Left renal cortex interstitium (tissue), 4 donors: Measurements from ENCODE around the gene CEP350. TPM values are rescaled to one million over a fixed set of nuclear protein-coding genes. Genes with fewer than 3 reads are reported as not detected.
"Not testable (repeated sequence)": the region's sequence is repeated elsewhere in the genome, so short reads cannot be mapped to it uniquely, and the experiment has no call there.

Experiments used
- DNase-seq, 4 donors: peaks; one replicate each; pipeline ENCODE4 v3.0.0-alpha.2; 2013; ENCODE audit warnings: low read depth in 4 of 4, low spot score in 2 of 4, missing footprints in 1 of 4
- polyA plus RNA-seq, 4 donors: library from polyadenylated mRNA; unstranded; fragments of 120-200 nt; gene quantifications; one replicate each; pipeline ENCODE4 v1.2.1, GENCODE V29; 2013; ENCODE audit not compliant: insufficient read length in 4 of 4

The CEP350 gene
- polyA plus RNA-seq, 4 donors, result 23.9 to 31.5 (median 28.2) TPM

DNA sequence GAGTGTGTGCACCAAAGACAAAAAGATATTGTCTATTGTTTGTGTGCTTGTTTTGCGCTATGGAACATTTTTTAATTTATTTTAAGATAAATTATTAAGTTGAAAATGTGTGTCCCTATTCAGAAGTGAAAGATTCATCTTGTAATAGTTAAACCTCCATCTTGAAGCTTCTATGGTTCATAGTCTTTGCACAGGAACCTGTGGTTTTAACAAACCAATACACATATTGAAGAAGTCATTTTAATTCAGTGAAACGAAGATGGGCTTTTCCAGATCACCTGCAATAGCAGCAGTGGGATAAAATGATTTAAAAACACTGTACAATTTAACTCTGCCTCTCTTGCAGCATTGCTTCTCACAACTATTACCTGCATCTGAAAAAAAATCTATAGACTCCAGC lies 157.5 kb downstream of the CEP350 start:
- no peak for DNase-seq

- DNase-seq, result peak in 2 of 4 donors; percentile 23 to 27
These were observed 158.5 kb downstream of the CEP350 start for GRCh38 chr1:180112984-180113647.

- DNase-seq, result no peak
These were observed 159.9 kb downstream of the CEP350 start for GRCh38 chr1:180114396-180114945.

GRCh38 chr1:180116964-180117763 lies 162.6 kb downstream of the CEP350 start:
- no peak for DNase-seq

DNA sequence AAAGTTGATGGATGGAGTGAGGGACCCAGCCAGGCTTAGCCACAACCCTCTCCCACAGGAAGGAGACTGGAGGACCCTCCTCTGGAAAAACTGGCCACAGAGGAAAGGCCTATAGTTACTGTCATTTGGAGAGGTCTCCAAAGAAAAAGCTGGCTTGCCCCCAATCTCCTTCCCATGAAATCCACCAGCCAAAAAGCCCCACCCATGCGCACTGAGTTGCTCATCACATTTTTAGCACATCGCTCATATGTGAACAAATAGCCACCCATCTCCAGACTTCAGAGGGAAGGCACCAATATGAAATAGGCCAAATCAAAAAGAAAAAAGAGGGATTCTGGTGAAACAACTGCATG lies 163.1 kb downstream of the CEP350 start:
- DNase-seq, result no peak

DNA sequence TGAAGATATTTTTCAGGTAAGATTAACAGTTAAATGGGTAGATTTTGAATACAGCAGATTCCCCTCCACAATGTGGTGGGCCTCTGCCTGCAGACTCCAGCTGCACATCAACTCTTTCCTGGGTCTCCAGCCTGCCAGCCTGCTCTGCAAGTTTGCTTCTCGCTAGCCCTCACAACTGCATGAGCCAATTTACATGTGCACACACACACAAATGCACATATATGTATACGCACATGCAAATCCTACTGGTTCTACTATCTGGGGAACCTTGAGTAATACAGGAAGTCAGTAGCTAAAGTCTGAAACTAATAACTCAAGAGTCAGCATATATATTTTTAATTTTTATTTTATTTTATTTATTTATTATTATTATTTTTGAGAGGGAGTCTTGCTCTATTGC lies 165.2 kb downstream of the CEP350 start:
- DNase-seq, result no peak

DNA sequence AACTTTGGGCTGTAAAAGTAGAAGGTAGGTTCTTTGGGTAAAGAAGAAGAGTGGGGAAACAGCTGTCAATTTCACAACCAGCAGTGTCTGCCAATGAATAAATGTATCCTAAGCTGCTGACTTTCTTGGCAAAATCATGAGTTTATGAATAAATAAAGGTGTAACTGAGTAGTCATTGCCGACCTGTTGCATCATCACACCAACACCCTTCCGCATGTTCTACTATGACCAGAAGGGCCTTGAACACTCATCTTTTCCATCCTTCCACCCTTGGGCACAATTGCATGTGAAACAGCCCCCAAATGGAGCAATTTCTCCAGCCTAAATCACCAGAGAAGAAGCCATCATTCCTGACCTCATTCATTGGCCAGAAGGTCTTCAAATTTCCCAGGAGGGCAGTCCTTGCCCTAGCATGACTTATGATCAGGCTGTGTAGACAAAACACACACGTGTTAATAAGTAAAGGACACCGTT lies 168.9 kb downstream of the CEP350 start:
- DNase-seq, result no peak

GRCh38 chr1:180130651-180131050 lies 176.0 kb downstream of the CEP350 start:
- no peak for DNase-seq

DNA sequence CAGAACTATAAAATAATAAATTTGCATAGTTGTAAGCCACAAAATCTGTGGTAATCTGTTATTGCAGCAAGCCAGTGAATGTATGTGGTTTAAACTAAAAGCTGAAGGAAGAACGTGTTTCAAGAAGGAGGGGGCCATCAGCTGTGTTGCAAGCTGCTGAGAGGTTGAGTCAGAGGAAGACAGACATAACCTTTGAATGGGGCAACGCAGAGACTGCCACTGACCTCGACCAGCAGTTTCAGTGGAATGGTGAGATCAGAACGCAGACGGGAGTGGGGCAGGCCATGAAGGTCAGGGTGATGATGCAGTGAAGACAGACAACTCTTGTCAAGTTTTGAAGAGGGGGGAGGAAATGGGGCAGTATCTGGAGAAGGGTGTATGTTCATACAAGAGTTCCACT lies 176.9 kb downstream of the CEP350 start:
- no peak for DNase-seq

DNA sequence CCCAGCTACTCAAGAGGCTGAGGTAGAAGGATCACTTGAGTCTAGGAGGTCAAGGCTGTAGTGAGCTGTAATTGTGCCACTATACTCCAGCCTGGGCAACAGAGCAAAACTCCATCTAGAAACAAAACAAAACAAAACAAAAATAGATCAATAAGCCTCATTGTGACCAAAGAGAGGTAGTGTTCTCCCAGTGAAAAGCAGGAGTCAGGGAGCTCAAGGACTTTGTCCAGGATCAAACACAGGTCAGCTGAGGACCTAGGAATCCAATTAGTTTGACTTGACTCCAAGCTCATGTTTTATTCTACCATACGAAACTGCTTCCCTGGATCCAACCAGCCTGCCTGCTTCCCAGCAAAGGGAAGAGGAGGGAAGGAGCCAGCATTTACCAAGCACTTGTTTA lies 178.6 kb downstream of the CEP350 start:
- no peak for DNase-seq

DNA sequence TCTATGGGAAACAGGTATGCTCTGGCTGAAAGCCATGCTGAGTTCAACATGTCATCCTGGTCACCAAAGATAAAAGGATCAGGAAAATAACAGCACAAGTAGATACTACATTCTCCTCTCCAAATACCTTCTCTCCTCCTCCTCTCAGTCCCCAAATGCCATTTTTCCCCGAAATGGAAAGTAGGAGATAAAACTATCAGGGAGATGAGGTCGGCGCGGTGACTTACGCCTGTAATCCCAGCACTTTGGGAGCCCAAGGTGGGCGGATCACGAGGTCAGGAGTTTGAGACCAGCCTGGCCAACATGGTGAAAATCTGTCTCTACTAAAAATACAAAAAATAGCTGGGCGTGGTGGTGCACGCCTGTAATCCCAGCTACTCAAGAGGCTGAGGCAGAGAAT lies 179.1 kb downstream of the CEP350 start:
- not testable (repeated sequence) for DNase-seq

GRCh38 chr1:180135535-180135934 lies 180.9 kb downstream of the CEP350 start:
- no peak for DNase-seq

- no peak for DNase-seq
These were observed 181.8 kb downstream of the CEP350 start for GRCh38 chr1:180136331-180136967.

DNA sequence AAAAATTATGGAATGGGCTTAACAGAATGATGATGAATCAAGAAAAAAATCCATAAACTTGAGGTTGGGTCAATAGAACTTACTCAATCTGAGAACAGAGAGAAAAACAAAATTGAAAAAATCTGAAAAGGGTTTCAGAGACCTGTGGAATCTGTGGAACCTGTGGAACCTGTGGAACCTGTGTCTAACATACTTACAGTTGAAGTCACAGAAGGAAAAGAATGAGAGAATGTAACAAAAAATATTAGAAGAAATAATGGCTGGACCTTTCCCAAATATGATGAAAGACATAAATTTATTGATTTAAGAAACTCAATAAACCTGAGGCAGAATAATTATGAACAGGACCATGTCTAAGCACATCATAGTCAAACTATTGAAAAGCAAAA lies 182.4 kb downstream of the CEP350 start:
- DNase-seq, result no peak

DNA sequence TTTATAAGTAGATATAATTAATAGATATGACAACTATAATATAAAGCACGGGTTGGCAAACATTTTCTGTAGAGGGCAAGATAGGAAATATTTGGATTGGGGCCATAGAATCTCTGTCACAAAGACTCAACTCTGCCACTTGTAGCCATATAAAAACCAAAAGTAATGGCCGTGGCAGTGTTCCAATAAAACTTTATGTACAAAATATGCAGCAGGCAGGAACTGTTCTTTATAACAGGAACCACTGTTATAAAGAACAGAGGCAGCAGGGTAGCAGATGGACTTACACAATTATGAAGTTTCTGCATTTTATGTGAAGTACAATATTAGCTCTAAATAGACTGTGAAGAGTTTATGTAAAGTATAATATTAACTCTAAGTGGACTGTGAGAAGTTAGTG lies 183.2 kb downstream of the CEP350 start:
- no peak for DNase-seq

- DNase-seq, result no peak
These were observed 186.8 kb downstream of the CEP350 start for GRCh38 chr1:180141381-180141934.

- no peak for DNase-seq
These were observed 188.7 kb downstream of the CEP350 start for GRCh38 chr1:180143359-180143758.

DNA sequence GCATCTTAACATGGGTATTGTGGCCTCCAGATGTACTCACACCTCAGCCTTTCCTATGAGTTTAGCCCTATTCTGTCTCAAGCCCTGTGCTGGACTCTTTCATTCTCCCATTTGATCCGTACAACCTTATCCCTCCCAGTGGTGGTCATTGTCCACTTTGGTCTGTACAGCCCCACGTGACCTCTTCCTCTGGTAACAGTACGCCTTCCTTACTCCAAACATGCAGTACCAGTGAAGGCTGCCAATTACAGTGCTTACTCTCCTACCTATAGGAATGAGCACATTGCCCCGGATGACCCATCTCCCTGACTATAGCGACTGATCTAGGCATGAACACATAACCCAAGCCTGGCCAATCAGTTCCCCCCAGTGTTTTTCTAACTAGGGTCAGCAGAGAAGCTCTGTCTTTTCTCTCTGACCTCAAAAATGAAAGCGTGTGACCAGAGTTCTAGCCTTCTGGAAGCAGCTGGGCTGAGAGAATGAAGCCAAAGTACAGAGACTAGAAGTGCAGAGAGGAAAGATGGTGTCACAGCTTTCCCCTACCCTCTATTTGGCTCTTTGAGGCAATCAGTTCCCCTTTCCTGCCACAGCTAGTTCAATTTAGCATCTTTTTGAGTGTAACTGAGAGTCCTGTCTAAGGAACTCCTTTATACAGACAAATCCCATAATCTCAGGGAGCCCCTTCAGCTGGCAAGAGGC lies 190.2 kb downstream of the CEP350 start:
- no peak for DNase-seq

DNA sequence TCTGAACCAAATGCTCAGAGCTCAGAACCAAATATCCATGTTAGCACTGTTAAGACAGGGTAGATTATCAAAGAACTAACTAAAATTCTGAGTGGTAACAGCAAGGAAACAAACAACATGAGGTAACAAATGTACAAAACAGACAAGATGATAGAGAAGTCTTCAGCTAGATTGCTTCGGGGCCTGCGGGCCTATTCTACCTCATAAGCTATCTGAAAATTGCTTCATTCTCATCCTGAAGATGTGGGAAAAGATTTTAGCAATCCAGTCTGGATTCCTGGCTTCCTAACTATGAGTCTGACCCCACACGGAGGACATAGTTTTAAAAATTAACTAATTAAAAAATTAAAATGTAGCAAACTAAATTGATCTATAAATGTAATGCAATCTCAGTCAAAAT lies 190.8 kb downstream of the CEP350 start:
- no peak for DNase-seq

GRCh38 chr1:180150982-180151381 lies 196.4 kb downstream of the CEP350 start:
- no peak for DNase-seq

GRCh38 chr1:180151508-180151907 lies 196.9 kb downstream of the CEP350 start:
- no peak for DNase-seq
